IPS-15b (cell line): ENCODE data around the gene GCNA.
"Not testable (repeated sequence)": the region's sequence is repeated elsewhere in the genome, so short reads cannot be mapped to it uniquely, and the experiment has no call there.

Experiments
- H3K27me3 ChIP-seq: one replicate; pipeline ENCODE4 v1.6.1; 2013; ENCODE audit warnings: low read length; ENCODE audit not compliant: control insufficient read depth, insufficient read depth
- H3K36me3 ChIP-seq: one replicate; pipeline ENCODE4 v1.6.1; 2013; ENCODE audit warnings: low read length; ENCODE audit not compliant: control insufficient read depth, insufficient read depth
- H3K4me1 ChIP-seq: one replicate; pipeline ENCODE4 v1.6.1; 2013; ENCODE audit warnings: mild to moderate bottlenecking, low read length; ENCODE audit not compliant: control insufficient read depth, insufficient read depth
- H3K4me3 ChIP-seq: one replicate; pipeline ENCODE4 v1.5.1; 2013; ENCODE audit warnings: low read depth, low read length
- H3K9ac ChIP-seq: one replicate; pipeline ENCODE4 v1.6.1; 2013; ENCODE audit warnings: low read depth, mild to moderate bottlenecking, low read length
- H3K9me3 ChIP-seq: one replicate; pipeline ENCODE4 v1.6.1; 2013; ENCODE audit warnings: mild to moderate bottlenecking, low read length; ENCODE audit not compliant: control insufficient read depth, insufficient read depth

Gene GCNA

DNA sequence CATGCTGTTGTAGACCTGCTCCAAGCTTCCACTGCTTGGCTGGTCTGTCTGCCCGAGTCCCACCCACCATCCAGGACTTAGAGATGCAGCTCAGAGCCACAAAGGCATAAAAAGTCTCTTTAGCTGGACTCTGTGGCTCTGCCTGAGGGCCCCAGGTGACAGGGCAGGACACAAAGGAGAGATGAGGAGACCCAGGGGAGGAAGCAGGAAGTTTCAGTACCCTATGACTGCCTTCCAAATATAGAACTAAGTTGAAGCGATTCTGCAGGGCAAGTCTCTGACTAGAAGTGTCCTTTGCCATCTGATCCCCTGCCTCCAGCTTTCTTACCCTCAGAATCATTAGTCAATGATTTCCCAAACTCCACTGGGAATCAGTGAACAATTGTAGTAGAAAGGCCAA is 51.2 kb downstream of the GCNA start:
- Histone ChIP-seq H3K27me3 (no peaks in the 10 kb centered on the region), H3K9me3 (no peaks in the 10 kb centered on the region), H3K4me1 (no peaks in the 10 kb centered on the region), H3K36me3 (no peaks in the 10 kb centered on the region), H3K9ac (no peak overlapping the region), H3K4me3 (no peak overlapping the region)

DNA sequence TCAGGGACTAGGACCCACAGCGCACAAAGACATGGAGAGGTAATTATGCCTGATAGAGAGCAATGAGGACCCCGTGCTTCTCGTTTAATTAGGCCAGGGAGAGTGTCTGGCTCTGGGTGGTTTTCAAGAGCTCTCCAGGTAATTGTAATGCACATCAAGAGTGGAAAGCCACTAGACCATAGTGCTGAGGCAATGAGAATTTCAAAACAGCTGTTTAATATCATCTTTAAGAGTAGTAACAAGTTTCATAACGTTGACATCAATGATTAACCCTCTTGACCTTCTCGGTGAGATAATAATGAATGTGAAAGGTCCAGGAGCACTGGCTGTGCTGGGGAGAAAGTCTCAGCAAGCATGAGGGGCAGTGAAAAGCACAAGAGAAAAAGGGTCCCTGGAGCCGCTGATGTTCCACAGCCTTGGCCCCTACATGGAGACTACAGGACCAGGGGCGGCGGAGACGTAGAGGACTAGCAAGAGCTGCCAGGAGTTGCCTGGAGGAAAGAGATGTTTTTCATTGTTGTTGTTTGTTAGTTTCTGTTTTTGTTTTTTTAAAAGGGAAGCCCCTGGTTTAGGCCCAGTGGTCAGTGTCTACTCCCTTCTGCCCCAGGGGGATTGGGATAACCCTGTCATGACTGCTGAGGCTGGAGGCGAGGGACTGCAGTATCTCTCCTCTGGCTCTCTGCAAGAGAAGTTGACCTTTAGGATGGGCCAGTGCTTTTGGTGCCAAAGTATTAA is 54.9 kb downstream of the GCNA start:
- Histone ChIP-seq H3K4me1 (no peaks in the 10 kb centered on the region), H3K27me3 (no peaks in the 10 kb centered on the region), H3K9ac (no peak overlapping the region), H3K4me3 (no peak overlapping the region), H3K9me3 (no peaks in the 10 kb centered on the region), H3K36me3 (no peaks in the 10 kb centered on the region)

DNA sequence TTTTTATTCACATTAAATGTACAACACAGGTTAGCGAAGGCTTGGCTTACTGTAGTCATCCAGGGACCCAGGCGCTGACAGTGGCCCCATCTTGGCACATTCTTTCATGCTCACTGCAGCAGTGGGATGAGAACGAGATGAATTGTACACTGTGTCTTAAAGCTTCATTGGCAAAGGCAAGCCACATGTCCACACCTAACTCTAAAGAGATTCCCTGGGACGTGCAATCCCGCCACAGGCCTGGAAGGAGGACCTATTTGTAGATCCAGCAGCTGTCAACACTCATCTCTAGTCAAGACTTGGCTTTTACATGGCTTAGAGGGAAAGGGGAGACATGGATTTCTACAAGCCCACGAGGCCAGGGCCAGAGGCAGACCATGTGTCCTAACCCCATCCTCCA is 56.1 kb downstream of the GCNA start:
- no peaks in the 10 kb centered on the region for H3K4me1 ChIP-seq
- no peaks in the 10 kb centered on the region for H3K27me3 ChIP-seq
- no peak overlapping the region for H3K4me3 ChIP-seq
- no peaks in the 10 kb centered on the region for H3K36me3 ChIP-seq
- H3K9me3 ChIP-seq = no peaks in the 10 kb centered on the region
- no peak overlapping the region for H3K9ac ChIP-seq

DNA sequence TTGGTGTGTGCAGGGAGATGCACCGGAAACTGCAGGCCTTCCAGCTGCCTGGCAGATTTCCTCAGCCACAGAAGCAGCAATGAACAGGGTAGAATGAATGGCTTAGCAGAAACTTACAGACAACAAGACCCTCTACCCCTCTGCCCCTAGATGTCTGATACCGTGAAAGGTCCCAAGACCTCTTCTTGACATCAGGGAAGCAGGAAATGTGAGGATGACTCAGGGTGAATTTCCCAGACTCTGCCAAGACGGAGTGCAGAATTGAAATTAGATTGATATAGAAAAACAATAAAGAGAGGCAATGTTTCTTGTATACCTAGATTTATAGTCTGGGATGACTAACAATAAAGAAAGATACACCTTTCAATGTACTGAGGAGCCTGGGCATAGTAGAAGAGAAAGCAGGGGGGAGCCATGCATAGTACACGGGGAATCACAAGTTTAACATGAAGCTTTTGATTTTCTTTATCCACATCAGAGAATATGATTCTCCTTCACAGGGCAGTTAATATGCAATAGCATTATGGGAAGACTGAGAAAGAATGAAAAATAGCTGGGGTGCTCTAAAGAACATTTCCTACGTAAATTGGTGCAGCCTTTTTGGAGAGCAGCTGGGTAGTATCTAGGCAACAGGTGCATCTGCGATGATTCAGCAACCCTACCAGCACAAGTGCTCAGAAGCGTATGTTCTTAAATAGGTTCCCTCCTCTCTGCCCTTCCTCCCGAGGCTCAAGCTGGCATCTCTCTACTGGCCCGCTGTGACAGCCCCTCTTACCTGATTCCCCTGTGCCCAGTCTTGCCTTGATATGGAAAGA is 58.4 kb downstream of the GCNA start:
- no peak overlapping the region for H3K4me3 ChIP-seq
- no peaks in the 10 kb centered on the region for H3K4me1 ChIP-seq
- H3K27me3 ChIP-seq = no peaks in the 10 kb centered on the region
- no peaks in the 10 kb centered on the region for H3K9me3 ChIP-seq
- no peak overlapping the region for H3K9ac ChIP-seq
- no peaks in the 10 kb centered on the region for H3K36me3 ChIP-seq

DNA sequence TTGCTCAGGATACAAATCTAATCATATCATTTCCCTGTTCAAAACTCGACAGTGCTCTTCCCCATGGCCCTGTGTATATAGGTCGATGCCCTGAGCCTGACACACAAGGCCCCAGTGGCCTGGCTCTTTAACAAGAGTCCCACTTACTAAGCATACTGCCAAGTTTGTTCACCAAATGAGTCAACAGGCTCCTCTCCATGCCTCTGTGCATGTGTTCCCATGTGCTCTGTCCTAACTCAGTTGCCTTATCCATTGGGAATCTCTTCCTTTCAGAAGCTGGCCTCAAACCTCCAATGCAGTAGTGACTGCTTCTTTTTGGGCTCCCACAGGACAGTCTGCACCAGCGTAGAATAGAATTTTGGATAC is 59.0 kb downstream of the GCNA start:
- Histone ChIP-seq H3K4me3 (no peak overlapping the region), H3K4me1 (no peaks in the 10 kb centered on the region)

DNA sequence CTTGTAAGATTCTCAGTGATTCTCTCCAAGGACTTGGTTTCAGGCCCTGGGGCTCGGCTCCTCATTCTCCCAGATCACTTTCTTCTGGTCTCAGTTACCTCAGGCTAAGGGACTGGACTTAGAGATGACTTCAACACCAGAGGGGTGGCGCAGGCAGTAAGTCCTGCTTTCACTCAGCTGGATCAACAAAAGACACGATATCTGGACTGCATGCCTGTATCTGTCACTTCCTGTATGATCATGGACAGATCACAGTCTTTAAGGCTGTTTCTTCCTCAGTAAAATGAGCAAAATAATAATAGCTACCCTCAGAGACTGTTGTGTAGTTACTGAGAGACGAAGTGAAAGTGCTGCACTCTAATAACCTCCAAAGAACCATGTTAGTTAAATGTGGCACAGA is 59.6 kb downstream of the GCNA start:
- no peak overlapping the region for H3K9ac ChIP-seq
- H3K4me3 ChIP-seq = no peak overlapping the region
- H3K27me3 ChIP-seq = no peaks in the 10 kb centered on the region
- no peaks in the 10 kb centered on the region for H3K36me3 ChIP-seq
- no peaks in the 10 kb centered on the region for H3K9me3 ChIP-seq
- no peaks in the 10 kb centered on the region for H3K4me1 ChIP-seq

More for the DNA sequence above, 59.0 kb downstream of the GCNA start:
- Histone ChIP-seq H3K9ac (no peak overlapping the region), H3K36me3 (no peaks in the 10 kb centered on the region), H3K27me3 (no peaks in the 10 kb centered on the region), H3K9me3 (no peaks in the 10 kb centered on the region)

DNA sequence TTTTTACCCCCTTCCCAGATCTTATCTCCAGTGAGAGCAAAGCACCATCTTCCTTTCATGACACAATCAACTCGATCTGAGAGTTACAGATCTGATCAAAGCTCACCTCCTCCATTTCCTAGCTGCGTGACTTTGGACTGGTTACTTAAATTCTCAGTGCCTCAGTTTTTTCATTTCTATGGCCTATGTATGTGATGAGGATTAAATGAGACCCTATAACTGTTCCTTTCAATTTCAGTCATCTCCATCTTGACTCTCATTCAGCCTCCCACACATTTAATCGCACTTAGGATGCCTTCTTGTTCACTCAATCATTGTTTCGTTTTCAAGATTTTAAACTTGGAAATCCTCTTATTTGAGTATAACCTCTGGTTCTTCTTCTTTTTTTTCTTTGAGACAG is 60.2 kb downstream of the GCNA start:
- no peaks in the 10 kb centered on the region for H3K4me1 ChIP-seq
- no peak overlapping the region for H3K9ac ChIP-seq
- no peaks in the 10 kb centered on the region for H3K36me3 ChIP-seq
- no peak overlapping the region for H3K4me3 ChIP-seq
- H3K27me3 ChIP-seq = no peaks in the 10 kb centered on the region
- H3K9me3 ChIP-seq = no peaks in the 10 kb centered on the region

DNA sequence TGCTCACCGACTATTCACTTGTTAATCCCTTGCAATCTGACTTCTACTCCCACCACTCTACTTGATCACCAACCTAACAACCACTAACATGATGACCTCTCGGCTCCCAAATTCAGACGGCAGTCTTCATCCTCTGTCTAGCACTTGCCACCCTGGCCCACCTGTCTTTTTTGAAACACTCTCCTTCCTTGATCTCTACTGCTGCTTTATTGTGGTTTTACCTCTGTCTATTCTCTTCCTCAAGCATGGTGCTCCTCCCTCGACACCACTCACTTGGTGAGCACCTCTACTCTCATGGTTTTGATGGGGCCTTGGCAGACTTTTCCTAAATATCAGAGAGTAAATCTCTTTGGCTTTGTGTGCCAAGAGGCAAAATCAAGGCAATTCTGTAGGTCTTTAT is 61.8 kb downstream of the GCNA start:
- H3K36me3 ChIP-seq = no peaks in the 10 kb centered on the region
- no peaks in the 10 kb centered on the region for H3K9me3 ChIP-seq
- no peak overlapping the region for H3K4me3 ChIP-seq
- H3K27me3 ChIP-seq = no peaks in the 10 kb centered on the region
- no peaks in the 10 kb centered on the region for H3K4me1 ChIP-seq
- no peak overlapping the region for H3K9ac ChIP-seq

DNA sequence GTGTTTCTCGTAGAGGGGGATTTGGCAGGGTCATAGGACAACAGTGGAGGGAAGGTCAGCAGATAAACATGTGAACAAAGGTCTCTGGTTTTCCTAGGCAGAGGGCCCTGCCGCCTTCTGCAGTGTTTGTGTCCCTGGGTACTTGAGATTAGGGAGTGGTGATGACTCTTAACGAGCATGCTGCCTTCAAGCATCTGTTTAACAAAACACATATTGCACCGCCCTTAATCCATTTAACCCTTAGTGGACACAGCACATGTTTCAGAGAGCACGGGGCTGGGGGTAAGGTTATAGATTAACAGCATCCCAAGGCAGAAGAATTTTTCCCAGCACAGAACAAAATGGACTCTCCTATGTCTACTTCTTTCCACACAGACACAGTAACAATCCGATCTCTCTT is 66.2 kb downstream of the GCNA start:
- H3K9ac ChIP-seq, H3K4me3 ChIP-seq, H3K36me3 ChIP-seq, H3K4me1 ChIP-seq, H3K27me3 ChIP-seq, H3K9me3 ChIP-seq: not testable (repeated sequence)

DNA sequence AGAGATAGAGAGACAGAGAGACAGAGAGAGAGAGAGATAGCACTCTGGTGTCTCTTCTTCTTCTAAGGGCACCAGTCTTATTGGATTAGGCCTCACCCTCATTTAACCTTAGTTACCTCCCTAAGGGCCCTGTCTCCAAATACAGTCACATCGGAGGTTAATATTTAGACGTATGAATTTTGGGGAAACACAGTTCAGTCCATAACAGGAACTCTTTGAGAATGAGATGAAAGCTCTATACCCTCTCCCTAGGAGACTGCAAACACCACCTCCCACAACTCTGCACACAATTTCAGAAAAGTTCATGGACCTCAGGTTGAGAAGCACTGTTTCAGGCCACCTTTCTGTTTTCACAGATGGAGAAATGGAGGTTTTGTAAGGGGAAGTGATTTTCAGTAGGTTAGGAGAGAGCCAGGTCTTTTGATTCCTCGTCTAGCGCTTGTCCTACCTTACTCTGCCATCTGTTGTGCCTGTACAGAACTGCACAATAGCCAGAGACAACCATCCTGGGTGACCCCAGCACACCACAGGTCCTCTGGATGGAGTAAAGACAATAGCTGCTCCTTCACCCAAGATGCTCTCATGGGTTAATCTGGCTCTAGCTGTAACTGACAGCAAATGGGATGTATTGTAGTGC is 72.2 kb downstream of the GCNA start:
- Histone ChIP-seq H3K9me3 (no peaks in the 10 kb centered on the region), H3K4me3 (no peak overlapping the region), H3K9ac (no peak overlapping the region), H3K27me3 (no peaks in the 10 kb centered on the region), H3K4me1 (no peaks in the 10 kb centered on the region), H3K36me3 (no peaks in the 10 kb centered on the region)

DNA sequence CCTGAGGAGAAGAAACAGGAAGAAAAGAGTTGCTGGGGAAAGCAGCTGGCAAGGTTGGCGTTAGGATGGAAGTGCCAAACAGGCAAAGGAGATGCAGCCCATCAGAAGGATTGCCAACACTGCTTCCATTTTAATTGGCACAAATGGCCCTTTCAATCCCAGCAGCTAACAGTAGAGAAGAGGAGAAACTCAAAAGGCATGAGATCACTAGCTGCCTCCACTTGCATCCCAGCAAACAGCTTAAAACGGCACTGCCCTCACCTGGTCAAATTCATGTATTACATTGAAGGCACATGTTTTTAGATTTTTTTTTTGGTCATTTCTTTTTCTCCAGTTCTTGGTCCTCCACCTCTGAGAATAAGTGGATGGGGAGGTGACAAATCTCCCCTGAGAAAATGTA is 74.2 kb downstream of the GCNA start:
- Histone ChIP-seq H3K4me3 (no peak overlapping the region), H3K4me1 (no peaks in the 10 kb centered on the region), H3K27me3 (no peaks in the 10 kb centered on the region), H3K9me3 (no peaks in the 10 kb centered on the region), H3K36me3 (no peaks in the 10 kb centered on the region), H3K9ac (no peak overlapping the region)

DNA sequence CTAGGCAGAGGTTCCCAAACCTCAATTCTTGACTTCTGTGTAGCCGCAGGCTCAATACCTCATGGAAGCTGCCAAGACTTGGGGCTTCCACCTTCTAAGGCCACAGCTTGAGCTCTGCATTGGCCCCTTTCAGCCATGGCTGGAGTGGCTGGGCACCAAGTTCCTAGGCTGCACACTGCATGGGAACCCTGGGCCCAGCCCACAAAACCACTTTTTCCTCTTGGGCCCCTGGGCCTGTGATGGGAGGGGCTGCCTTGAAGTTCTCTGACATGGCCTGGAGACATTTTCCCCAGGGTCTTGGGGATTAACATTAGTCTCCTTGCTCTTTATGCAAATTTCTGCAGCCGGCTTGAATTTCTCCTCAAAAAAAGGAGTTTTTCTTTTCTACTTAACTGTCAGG is 75.1 kb downstream of the GCNA start:
- Histone ChIP-seq H3K4me1 (no peaks in the 10 kb centered on the region), H3K27me3 (no peaks in the 10 kb centered on the region), H3K36me3 (no peaks in the 10 kb centered on the region), H3K9me3 (no peaks in the 10 kb centered on the region), H3K4me3 (no peak overlapping the region), H3K9ac (no peak overlapping the region)
